Measurements from ENCODE around the gene COQ8A. TPM values are rescaled to one million over a fixed set of nuclear protein-coding genes. Genes with fewer than 3 reads are reported as not detected.
"Not testable (repeated sequence)": the region's sequence is repeated elsewhere in the genome, so short reads cannot be mapped to it uniquely, and the experiment has no call there.

Gene COQ8A
- total RNA-seq, 1 donor from 2014 or later, result 20.7 TPM

- DNase-seq (ENCODE audit: low read depth in 2 of 2), result no peak
Observed at GRCh38 chr1:226951286-226952117, 11.4 kb downstream of the COQ8A start.

DNA sequence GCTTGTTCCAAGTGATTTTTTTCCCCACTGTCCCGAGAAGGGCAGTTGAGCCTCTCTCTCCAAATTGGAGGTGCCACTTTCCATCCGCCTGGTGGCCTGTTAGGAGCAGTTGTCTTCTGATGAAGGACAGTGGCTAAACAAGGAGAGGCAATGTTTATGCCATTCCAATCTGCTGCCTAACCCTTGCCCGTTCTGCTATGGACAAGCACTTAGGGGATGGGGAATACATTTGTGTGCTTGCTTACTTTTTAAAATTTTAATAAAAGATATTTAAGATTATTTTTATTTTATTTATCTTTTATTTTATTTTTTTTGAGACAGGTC is 12.0 kb downstream of the COQ8A start:
- no peak for DNase-seq (ENCODE audit: low read depth in 2 of 2)

DNA sequence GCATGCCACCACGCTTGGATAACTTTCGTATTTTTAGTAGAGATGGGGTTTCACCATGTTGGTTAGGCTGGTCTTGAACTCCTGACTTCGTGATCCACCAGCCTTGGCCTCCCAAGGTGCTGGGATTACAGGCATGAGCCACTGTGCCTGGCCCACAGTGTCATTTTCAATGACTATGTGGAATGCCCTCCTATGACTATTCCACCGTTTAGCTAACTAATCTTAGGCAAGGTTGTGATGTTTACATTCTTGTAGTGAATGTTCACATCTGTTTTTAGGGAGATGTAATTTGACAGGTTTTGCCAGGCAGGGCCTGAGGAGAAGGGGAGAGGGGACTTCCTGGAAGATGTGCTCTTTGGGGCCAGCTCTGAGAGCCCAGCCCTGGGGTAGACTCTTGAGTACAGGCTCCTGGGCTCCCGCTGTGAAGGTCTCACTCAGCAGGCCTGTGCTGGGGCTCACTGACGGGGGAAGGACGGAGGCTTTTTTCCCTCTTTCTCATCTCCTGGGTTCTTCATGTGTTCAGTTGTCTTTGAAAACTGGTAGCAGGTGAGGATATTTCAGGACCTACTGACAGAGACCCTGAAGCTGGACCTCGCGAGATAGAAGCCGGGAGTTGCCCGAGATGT is 13.2 kb downstream of the COQ8A start:
- no peak for DNase-seq (ENCODE audit: low read depth in 2 of 2)

DNA sequence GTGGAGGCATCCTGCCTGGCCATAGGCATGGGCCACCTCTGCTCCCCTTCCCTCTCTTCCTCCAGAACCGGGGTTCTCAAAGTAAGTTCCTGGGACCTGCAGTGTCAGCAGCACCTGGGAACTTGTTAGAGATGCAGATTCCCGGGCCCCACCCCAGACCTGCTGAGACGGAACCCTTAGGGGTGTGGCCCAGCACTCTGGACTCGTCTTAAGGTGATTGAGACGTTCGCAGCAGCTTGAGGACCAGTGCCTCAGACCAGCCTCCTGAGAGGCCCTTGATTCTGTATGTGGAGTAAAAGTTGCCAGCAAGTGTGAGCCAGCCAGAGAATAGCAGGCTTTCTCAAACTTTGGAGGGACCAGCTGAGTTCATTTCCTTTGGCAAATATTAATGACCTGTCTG is 14.2 kb downstream of the COQ8A start:
- DNase-seq (ENCODE audit: low read depth in 2 of 2), result no peak

GRCh38 chr1:226954777-226955176 is 14.7 kb downstream of the COQ8A start:
- DNase-seq (ENCODE audit: low read depth in 2 of 2), result no peak

- DNase-seq (ENCODE audit: low read depth in 2 of 2), result not testable (repeated sequence)
Observed at GRCh38 chr1:226955857-226956256, 15.8 kb downstream of the COQ8A start.

- DNase-seq (ENCODE audit: low read depth in 2 of 2), result no peak
Observed at GRCh38 chr1:226956942-226957713, 17.0 kb downstream of the COQ8A start.

GRCh38 chr1:226957714-226958113 is 17.6 kb downstream of the COQ8A start:
- no peak for DNase-seq (ENCODE audit: low read depth in 2 of 2)

DNA sequence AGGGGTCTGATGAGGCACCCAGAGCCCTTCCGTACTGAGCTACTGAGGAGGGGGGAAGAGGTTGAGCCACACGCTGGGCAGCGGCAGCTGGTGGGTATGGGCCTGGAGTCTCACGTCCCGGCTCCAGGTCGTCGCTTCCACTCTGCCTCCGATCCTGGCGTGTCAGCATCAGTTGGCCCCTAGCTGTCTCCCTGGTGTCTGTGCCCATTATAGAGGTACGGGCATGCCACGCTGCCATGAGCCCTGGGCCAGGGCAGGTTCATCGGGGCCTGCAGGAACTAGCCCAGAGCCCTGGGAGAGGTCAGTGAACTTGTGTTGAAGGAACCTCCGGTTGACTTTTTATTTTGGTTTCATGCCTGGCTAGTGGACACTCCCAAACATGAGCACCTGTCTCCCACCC is 18.2 kb downstream of the COQ8A start:
- DNase-seq (ENCODE audit: low read depth in 2 of 2), result no peak

GRCh38 chr1:226960256-226960655 is 20.2 kb downstream of the COQ8A start:
- no peak for DNase-seq (ENCODE audit: low read depth in 2 of 2)

- DNase-seq (ENCODE audit: low read depth in 2 of 2), result no peak
Observed at GRCh38 chr1:226960944-226961765, 21.1 kb downstream of the COQ8A start.

DNA sequence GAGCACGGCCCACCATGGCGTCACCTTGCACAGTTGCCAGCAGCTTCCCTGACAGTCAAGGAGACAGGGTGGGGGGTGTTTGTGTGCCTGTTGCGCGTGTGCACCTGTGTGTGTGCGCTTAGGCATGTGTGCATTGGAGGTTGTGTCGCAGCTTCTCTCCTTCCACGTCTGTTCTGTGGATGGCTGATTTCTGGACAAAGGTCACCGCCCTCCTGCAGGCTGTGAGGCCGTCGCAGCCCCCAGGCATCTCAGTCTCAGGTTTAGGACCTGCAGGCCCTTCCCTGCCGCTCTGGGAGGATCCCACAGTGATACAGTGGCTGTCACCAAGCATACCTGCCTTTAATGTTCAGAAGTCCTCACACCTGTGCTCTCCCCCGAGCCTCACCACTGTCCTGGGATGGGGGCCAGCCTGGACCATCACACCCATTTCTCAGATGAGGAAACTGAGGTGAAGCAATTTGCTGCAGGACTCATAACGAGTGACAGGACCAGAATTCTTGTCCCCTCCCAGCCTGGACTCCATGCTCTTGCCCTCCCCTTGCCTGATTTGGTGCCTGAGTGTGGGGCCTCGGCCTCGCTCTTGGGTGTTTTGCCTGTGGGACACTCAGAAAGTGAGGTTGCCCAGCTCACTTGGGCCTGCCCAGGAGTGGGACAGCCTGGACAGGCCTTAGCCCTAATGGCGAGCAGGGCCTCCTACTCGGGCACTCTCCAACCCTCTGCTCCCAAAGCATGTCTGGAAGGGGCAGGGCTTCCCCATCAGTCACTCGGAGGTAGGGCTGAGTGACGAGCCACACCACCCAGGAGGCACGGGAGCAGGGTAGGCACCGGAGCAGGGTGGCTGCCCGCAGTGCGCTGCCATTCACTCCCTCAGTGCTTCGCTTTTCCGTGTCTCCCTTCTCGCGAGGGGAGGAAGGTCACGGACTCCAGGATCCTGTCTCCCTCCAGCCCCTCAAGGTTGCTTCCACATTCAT is 22.6 kb downstream of the COQ8A start:
- DNase-seq (ENCODE audit: low read depth in 2 of 2), result no peak

- DNase-seq (ENCODE audit: low read depth in 2 of 2), result no peak
Observed at GRCh38 chr1:226964068-226964425, 24.0 kb downstream of the COQ8A start.

- no peak for DNase-seq (ENCODE audit: low read depth in 2 of 2)
Observed at GRCh38 chr1:226964611-226965486, 24.8 kb downstream of the COQ8A start.

- no peak for DNase-seq (ENCODE audit: low read depth in 2 of 2)
Observed at GRCh38 chr1:226965581-226966440, 25.7 kb downstream of the COQ8A start.

DNA sequence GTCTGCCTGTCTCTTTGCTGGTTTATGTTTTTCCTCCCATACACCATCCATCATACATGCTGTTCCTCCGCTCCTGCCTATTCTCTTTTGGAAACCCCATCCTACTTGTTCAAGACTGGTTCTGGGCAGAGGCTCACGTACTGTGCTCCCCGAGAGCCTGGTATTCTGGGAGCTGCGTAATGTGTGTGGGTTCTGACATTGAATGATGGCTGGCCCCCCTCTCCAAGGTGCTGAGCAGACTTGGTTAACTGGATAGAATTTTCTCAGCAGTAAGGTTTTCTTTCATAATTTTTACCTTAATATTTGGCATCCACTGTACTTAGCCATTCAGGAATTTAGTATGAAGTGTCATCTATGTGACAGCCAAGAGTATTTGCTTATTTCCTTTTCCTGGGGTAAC is 26.6 kb downstream of the COQ8A start:
- no peak for DNase-seq (ENCODE audit: low read depth in 2 of 2)

DNA sequence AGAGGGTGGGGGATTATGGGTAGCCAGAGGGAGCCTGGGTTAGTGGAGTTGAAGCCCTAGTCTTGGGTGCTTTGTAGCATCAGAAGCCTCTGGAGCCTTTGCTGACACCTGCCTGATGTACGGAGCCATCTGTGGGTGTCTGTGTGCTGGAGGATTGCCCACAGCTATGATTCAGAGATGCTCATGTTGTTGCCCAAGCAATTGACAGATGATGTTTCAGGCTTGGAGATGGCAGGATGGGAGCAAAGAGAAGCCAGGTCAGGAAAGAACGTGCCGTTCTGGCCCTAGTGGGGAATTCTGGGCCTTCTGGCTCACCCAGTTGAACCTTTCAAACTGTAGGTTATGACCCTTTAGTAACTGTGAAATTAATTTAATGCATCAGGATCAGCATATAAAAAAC is 27.6 kb downstream of the COQ8A start:
- no peak for DNase-seq (ENCODE audit: low read depth in 2 of 2)

DNA sequence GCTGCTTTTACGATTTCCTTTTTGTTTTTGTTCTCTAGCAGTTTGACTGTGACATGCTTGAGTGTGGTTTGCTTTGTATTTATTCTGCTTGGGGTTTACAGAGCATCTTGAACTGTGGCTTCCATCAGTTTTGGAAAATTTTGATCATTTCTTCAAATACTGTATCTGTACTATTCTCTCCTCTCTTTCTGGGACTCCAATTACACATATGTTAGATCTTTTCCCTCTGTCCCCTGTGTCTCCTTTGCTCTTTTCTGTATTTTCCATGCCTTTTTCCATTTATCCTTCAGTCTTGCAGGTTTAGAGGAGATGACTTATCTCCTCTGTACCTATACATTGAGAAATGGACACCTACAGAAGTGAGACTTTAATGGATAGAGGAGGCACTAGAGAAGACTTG is 31.7 kb downstream of the COQ8A start:
- no peak for DNase-seq (ENCODE audit: low read depth in 2 of 2)

DNA sequence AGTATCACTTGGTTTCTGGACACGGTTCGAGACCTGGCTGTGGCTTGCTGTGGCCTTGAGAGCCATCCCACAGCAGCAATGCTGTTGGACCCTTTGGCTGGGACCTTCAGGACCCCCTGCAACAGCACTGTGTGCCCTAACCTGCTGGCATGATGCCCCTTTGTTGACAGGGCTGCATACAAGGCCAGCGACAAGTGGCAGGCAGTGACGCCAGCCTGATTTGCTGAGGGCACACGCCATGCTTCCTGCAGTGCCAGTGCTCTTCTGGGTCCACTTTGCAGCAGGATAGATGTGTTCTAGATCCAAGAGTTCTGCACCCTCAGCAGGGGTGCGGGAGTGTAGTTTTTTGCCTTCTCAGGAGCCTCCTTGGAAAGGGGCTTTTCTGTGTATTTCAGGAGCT is 32.8 kb downstream of the COQ8A start:
- no peak for DNase-seq (ENCODE audit: low read depth in 2 of 2)

All from dermis microvascular lymphatic vessel endothelial cell (primary cell).